GM12873 (cell line): ENCODE results near the gene BSN.

Experiments used
- TF ChIP-seq, protein P1 (sequence below): IDR thresholded peaks from 2 replicates; pipeline ENCODE4 v1.5.1; 2012; ENCODE audit warnings: low read depth, mild to moderate bottlenecking, moderate library complexity, low read length, control low read depth; ENCODE audit not compliant: insufficient read depth; ENCODE audit errors: missing control alignments

Gene BSN

GRCh38 chr3:49553692-49554632 lies at the start of gene BSN:
TSS of gene BSN (plus strand) at chr3:49554477. CDS start at chr3:49554603, 126 bp downstream.
- TF ChIP-seq, protein P1, sequence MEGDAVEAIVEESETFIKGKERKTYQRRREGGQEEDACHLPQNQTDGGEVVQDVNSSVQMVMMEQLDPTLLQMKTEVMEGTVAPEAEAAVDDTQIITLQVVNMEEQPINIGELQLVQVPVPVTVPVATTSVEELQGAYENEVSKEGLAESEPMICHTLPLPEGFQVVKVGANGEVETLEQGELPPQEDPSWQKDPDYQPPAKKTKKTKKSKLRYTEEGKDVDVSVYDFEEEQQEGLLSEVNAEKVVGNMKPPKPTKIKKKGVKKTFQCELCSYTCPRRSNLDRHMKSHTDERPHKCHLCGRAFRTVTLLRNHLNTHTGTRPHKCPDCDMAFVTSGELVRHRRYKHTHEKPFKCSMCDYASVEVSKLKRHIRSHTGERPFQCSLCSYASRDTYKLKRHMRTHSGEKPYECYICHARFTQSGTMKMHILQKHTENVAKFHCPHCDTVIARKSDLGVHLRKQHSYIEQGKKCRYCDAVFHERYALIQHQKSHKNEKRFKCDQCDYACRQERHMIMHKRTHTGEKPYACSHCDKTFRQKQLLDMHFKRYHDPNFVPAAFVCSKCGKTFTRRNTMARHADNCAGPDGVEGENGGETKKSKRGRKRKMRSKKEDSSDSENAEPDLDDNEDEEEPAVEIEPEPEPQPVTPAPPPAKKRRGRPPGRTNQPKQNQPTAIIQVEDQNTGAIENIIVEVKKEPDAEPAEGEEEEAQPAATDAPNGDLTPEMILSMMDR = no peak

GRCh38 chr3:49506906-49507305 lies 47.4 kb upstream of the BSN start:
- TF ChIP-seq, protein P1 = no peak

GRCh38 chr3:49509028-49509561 lies 45.2 kb upstream of the BSN start:
- TF ChIP-seq, protein P1 = no peak

GRCh38 chr3:49511639-49512038 lies 42.6 kb upstream of the BSN start:
- TF ChIP-seq, protein P1 = no peak

GRCh38 chr3:49512781-49513355 lies 41.4 kb upstream of the BSN start:
- TF ChIP-seq, protein P1 = no peak

DNA sequence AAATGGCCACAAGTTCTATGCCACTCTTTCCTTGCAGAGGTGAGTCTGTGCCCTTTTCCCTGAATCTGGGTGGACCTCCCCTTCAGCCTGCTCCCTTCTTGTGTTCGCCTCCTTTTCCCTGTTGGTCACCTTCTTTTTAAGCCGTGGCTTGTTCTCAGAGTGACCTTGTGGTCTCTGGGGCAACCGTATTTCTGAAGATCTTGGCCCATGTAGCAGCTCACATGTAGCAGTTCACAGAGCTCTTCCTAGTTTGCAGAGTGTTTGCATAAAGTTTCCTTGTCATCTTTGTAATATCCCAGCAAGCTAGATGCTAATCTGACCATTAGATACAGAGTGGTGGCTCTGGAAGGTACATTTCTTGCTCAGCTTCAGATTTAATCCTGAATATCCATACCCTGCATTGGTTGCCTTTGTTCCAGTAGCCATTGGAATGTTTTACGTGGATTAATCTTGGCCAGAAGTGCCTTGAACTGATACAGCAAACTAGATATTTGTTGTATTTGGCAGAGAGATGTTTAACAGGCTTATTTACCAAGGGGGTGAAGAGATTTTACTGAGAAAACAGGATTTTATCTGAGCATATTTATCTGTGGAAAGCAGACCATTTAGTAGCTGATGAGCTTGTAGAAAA lies 40.7 kb upstream of the BSN start:
- TF ChIP-seq, protein P1 = no peak

DNA sequence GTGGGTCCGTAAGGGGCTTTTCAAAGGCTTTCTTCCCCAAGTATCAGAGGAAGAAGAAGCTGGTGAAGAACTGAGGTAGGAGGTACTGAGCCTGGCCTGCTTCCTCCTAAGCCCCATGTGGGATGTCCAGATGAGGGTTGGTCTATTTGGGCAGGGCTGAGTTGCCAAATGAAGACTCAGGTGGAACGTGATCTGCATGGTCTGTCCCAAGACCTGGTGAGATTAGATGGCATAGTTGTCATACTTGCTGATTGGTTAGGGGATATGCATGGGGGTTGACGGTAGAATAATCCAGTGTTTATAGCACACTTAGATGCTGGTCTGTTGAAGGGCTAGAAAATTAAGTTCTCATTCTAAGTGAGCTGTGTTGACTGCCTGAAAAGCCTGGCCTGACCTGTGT lies 36.3 kb upstream of the BSN start:
- TF ChIP-seq, protein P1 = no peak
